HepG2 (cell line): Measurements from ENCODE around the gene SSR2. TPM values are rescaled to one million over a fixed set of nuclear protein-coding genes. Genes with fewer than 3 reads are reported as not detected.

ENCODE experiments used
- EZH2 ChIP-seq: conservative IDR thresholded peaks from 2 replicates; pipeline ENCODE4 v1.6.1; 2012; ENCODE audit warnings: mild to moderate bottlenecking, low read depth, low read length, moderate library complexity
- FOXJ3 ChIP-seq: sonication (generic); formaldehyde crosslinking; IDR thresholded peaks from 2 replicates; pipeline ENCODE4 v1.4.0; 2020; ENCODE audit warnings: missing genetic modification reagents, mild to moderate bottlenecking, borderline replicate concordance
- JUNB ChIP-seq: sonication (generic); formaldehyde crosslinking; IDR thresholded peaks from 2 replicates; pipeline ENCODE4 v1.8.0; 2022; ENCODE audit warnings: missing genetic modification reagents, mild to moderate bottlenecking, borderline replicate concordance
- NR1H2 ChIP-seq: sonication (generic); formaldehyde crosslinking; IDR thresholded peaks from 2 replicates; pipeline ENCODE4 v1.8.1; 2022; ENCODE audit warnings: low read depth, missing genetic modification reagents, borderline replicate concordance
- POGZ ChIP-seq: sonication (generic); formaldehyde crosslinking; IDR thresholded peaks from 2 replicates; pipeline ENCODE4 v1.4.0; 2020; ENCODE audit warnings: mild to moderate bottlenecking, missing genetic modification reagents
- RXRB ChIP-seq: IDR thresholded peaks from 2 replicates; pipeline ENCODE4 v1.6.1; 2016; ENCODE audit warnings: borderline replicate concordance, missing genetic modification reagents, missing compliant biosample characterization
- ZBTB1 ChIP-seq: sonication (generic); formaldehyde crosslinking; IDR thresholded peaks from 2 replicates; pipeline ENCODE4 v1.4.0; 2020; ENCODE audit warnings: missing genetic modification reagents, borderline replicate concordance
- ZFP36 ChIP-seq: fragments of 150-350 bp; IDR thresholded peaks from 2 replicates; pipeline ENCODE4 v1.6.1; 2018; ENCODE audit warnings: borderline replicate concordance, low read length, low read depth; ENCODE audit not compliant: partially characterized antibody
- ZFY ChIP-seq: sonication (generic); formaldehyde crosslinking; IDR thresholded peaks from 2 replicates; pipeline ENCODE4 v1.4.0; 2020; ENCODE audit warnings: missing genetic modification reagents
- ZIK1 ChIP-seq: sonication (generic); formaldehyde crosslinking; IDR thresholded peaks from 2 replicates; pipeline ENCODE4 v1.5.0; 2020; ENCODE audit warnings: mild to moderate bottlenecking, low read depth, missing genetic modification reagents, borderline replicate concordance
- ZNF18 ChIP-seq: sonication (generic); formaldehyde crosslinking; IDR thresholded peaks from 2 replicates; pipeline ENCODE4 v1.8.0; 2022; ENCODE audit warnings: mild to moderate bottlenecking, missing genetic modification reagents; ENCODE audit not compliant: insufficient replicate concordance
- ZNF225 ChIP-seq: sonication (generic); formaldehyde crosslinking; IDR thresholded peaks from 2 replicates; pipeline ENCODE4 v1.4.0; 2020; ENCODE audit warnings: mild to moderate bottlenecking, missing genetic modification reagents
- ZNF343 ChIP-seq: sonication (generic); formaldehyde crosslinking; IDR thresholded peaks from 2 replicates; pipeline ENCODE4 v1.4.0; 2020; ENCODE audit warnings: mild to moderate bottlenecking, missing genetic modification reagents
- ZNF674 ChIP-seq: sonication (generic); formaldehyde crosslinking; IDR thresholded peaks from 2 replicates; pipeline ENCODE4 v1.5.0; 2020; ENCODE audit warnings: low read depth, mild to moderate bottlenecking, missing genetic modification reagents
- ZNF749 ChIP-seq: sonication (generic); formaldehyde crosslinking; IDR thresholded peaks from 2 replicates; pipeline ENCODE4 v1.8.0; 2022; ENCODE audit warnings: mild to moderate bottlenecking, missing genetic modification reagents, moderate library complexity, borderline replicate concordance
- ZNF790 ChIP-seq: sonication (generic); formaldehyde crosslinking; IDR thresholded peaks from 2 replicates; pipeline ENCODE4 v1.8.0; 2022; ENCODE audit warnings: missing genetic modification reagents, mild to moderate bottlenecking, borderline replicate concordance
- ZNF850 ChIP-seq: sonication (generic); formaldehyde crosslinking; conservative IDR thresholded peaks from 2 replicates; pipeline ENCODE4 v1.9.0; 2021; ENCODE audit warnings: mild to moderate bottlenecking, missing genetic modification reagents
- ZNF883 ChIP-seq: sonication (generic); formaldehyde crosslinking; IDR thresholded peaks from 2 replicates; pipeline ENCODE4 v1.5.1; 2020; ENCODE audit warnings: mild to moderate bottlenecking, missing genetic modification reagents; ENCODE audit errors: not compliant biosample characterization
- polyA plus RNA-seq, 8 experiments: library from polyadenylated mRNA; depleted of rRNA in 3 of 8; stranded (reverse) in 7 of 8; unstranded in 1 of 8; fragments of >200 nt; fragmentation: Illumina TruSeq in 4 of 8; extraction: Trizol in 4 of 8; gene quantifications; 2 replicates each; pipeline versions ENCODE4 v1.2.1 to v1.2.3, GENCODE V29; 2011 to 2016; ENCODE audit warnings: low read depth in 4 of 8, missing spikeins in 1 of 8, mixed read lengths in 1 of 8; ENCODE audit not compliant: insufficient read depth in 1 of 8
- total RNA-seq, 5 experiments: library from RNA; depleted of rRNA; stranded (reverse); fragments of >200 nt; fragmentation: Illumina TruSeq; extraction: Trizol; gene quantifications; 2 replicates each; pipeline ENCODE4 v1.2.3, GENCODE V29; 2016; ENCODE audit warnings: low read depth in 1 of 5
- TF ChIP-seq, protein P1 (sequence below): sonication (generic); formaldehyde crosslinking; IDR thresholded peaks from 2 replicates; pipeline ENCODE4 v1.5.1; 2020; ENCODE audit warnings: missing genetic modification reagents, mild to moderate bottlenecking, borderline replicate concordance
- TF ChIP-seq, protein P2 (sequence below): sonication (generic); formaldehyde crosslinking; IDR thresholded peaks from 2 replicates; pipeline ENCODE4 v1.5.1; 2020; ENCODE audit warnings: missing genetic modification reagents, mild to moderate bottlenecking, borderline replicate concordance
- TF ChIP-seq, protein P3 (sequence below): sonication (generic); formaldehyde crosslinking; IDR thresholded peaks from 2 replicates; pipeline ENCODE4 v1.4.0; 2020; ENCODE audit warnings: missing genetic modification reagents, borderline replicate concordance

SSR2 gene
- total and polyA plus RNA-seq, 2 of the 13 experiments (the other 11 are each of a cell fraction or from before 2014, with no cell fraction given): 284 to 461 TPM

DNA sequence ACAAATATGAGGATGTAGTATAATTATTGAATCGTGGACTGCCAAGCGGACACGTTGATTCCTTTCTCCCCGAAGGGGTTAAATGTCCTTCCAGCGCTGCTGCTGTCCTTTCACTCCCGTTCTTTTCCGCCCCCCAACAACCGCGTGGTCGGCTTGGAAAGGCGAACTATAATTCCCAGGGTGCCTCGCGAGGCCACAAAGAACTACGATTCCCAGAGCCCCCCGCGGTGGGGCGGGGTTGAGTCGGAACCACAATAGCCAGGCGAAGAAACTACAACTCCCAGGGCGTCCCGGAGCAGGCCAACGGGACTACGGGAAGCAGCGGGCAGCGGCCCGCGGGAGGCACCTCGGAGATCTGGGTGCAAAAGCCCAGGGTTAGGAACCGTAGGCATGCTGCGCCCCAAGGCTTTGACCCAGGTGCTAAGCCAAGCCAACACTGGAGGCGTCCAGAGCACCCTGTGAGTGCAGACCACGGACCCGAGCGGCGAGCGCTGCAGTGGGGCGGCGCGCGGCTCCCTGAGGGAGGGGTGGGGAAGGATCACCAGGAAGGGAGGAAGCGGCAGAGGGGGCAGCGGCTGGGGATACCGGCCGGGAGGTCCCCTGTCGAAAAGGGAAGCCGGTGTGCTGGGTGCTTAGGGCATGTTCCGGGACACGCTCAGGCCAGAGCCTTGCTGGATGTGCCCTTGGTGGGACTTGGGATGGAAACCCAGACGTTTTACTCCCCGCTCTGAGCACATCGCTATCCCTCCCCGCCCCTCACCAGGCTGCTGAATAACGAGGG, 33.9 kb upstream of the SSR2 start, which contains the start of gene LAMTOR2 (continued):
- TF ChIP-seq ZNF225 (CRISPR knock-in tag) (no peak; the same call in 1 of the 2 replicates), ZNF674 (no peak), ZNF850 (CRISPR knock-in tag) (no peak), FOXJ3 (CRISPR knock-in tag) (0 out of 2 replicates have a peak, but pooled peaks have one; percentile 64), POGZ (CRISPR knock-in tag) (peak; percentile 59), ZBTB1 (CRISPR knock-in tag) (0 out of 2 replicates have a peak, but pooled peaks have one; percentile 32), ZNF18 (CRISPR knock-in tag) (no peak), ZNF343 (CRISPR knock-in tag) (no peak; the same call in 1 of the 2 replicates), JUNB (CRISPR knock-in tag) (no peak), ZFY (CRISPR knock-in tag) (peak; percentile 97), ZNF749 (CRISPR knock-in tag) (no peak), ZNF790 (CRISPR knock-in tag) (no peak), ZNF883 (CRISPR knock-in tag) (no peak), NR1H2 (CRISPR knock-in tag) (no peak), ZFP36 (no peak), RXRB (CRISPR knock-in tag) (0 out of 2 replicates have a peak, but pooled peaks have one; percentile 42), ZIK1 (CRISPR knock-in tag) (peak; percentile 93; the same call in 1 of the 2 replicates), EZH2 (no peak)
- TF ChIP-seq, protein P1, sequence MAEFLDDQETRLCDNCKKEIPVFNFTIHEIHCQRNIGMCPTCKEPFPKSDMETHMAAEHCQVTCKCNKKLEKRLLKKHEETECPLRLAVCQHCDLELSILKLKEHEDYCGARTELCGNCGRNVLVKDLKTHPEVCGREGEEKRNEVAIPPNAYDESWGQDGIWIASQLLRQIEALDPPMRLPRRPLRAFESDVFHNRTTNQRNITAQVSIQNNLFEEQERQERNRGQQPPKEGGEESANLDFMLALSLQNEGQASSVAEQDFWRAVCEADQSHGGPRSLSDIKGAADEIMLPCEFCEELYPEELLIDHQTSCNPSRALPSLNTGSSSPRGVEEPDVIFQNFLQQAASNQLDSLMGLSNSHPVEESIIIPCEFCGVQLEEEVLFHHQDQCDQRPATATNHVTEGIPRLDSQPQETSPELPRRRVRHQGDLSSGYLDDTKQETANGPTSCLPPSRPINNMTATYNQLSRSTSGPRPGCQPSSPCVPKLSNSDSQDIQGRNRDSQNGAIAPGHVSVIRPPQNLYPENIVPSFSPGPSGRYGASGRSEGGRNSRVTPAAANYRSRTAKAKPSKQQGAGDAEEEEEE: no peak
- TF ChIP-seq, protein P2, sequence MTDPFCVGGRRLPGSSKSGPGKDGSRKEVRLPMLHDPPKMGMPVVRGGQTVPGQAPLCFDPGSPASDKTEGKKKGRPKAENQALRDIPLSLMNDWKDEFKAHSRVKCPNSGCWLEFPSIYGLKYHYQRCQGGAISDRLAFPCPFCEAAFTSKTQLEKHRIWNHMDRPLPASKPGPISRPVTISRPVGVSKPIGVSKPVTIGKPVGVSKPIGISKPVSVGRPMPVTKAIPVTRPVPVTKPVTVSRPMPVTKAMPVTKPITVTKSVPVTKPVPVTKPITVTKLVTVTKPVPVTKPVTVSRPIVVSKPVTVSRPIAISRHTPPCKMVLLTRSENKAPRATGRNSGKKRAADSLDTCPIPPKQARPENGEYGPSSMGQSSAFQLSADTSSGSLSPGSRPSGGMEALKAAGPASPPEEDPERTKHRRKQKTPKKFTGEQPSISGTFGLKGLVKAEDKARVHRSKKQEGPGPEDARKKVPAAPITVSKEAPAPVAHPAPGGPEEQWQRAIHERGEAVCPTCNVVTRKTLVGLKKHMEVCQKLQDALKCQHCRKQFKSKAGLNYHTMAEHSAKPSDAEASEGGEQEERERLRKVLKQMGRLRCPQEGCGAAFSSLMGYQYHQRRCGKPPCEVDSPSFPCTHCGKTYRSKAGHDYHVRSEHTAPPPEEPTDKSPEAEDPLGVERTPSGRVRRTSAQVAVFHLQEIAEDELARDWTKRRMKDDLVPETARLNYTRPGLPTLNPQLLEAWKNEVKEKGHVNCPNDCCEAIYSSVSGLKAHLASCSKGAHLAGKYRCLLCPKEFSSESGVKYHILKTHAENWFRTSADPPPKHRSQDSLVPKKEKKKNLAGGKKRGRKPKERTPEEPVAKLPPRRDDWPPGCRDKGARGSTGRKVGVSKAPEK (CRISPR knock-in tag): no peak
- TF ChIP-seq, protein P3, sequence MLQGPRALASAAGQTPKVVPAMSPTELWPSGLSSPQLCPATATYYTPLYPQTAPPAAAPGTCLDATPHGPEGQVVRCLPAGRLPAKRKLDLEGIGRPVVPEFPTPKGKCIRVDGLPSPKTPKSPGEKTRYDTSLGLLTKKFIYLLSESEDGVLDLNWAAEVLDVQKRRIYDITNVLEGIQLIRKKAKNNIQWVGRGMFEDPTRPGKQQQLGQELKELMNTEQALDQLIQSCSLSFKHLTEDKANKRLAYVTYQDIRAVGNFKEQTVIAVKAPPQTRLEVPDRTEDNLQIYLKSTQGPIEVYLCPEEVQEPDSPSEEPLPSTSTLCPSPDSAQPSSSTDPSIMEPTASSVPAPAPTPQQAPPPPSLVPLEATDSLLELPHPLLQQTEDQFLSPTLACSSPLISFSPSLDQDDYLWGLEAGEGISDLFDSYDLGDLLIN (CRISPR knock-in tag): peak; percentile 88; the same call in 1 of the 2 replicates
